Measurements from ENCODE around the gene CCL22. TPM values are rescaled to one million over a fixed set of nuclear protein-coding genes. Genes with fewer than 3 reads are reported as not detected.

CCL22 gene
- total and polyA plus RNA-seq, 2 donors (not counting 3 experiments of a cell fraction or from before 2014, with no cell fraction given): not detected

GRCh38 chr16:57316390-57317017, 42.1 kb upstream of the CCL22 start:
- Histone ChIP-seq H4K20me1 (replicated peaks; ENCODE audit: control insufficient read depth, extremely low read depth, insufficient read depth, low read length) (no peaks in the 10 kb centered on the region), H3K9ac (replicated peaks; ENCODE audit: extremely low read depth, insufficient read depth, low read length) (peak overlapping the region; percentile 58), H3K79me2 (ENCODE audit: control insufficient read depth, insufficient read depth, low read length) (no peaks in the 10 kb centered on the region), H3K36me3 (ENCODE audit: control insufficient read depth in 2 of 2, extremely low read depth in 1 of 2, insufficient read depth in 2 of 2, low read length in 2 of 2) (no peaks in the 10 kb centered on the region), H3K4me3 (replicated peaks in 1 of 3; ENCODE audit: insufficient read depth in 1 of 3, low read depth in 1 of 3, low read length in 3 of 3) (no peak overlapping the region), H3K27me3 (ENCODE audit: control insufficient read depth in 2 of 2, insufficient read depth in 2 of 2, low read length in 2 of 2) (no peaks in the 10 kb centered on the region), H3K9me3 (replicated peaks; ENCODE audit: control insufficient read depth, insufficient read depth, low read length) (no peaks in the 10 kb centered on the region), H3K4me1 (ENCODE audit: control insufficient read depth, extremely low read depth, insufficient read depth, low read length) (peaks cover 33% of the 10 kb centered on the region), H2AFZ (ENCODE audit: low read depth, low read length) (peak overlapping the region; percentile 46), H3K4me2 (ENCODE audit: insufficient read depth, low read length) (peak overlapping the region; percentile 42), H3K9me1 (replicated peaks; ENCODE audit: control insufficient read depth, extremely low read depth, insufficient read depth, low read length) (no peaks in the 10 kb centered on the region), H3K27ac (ENCODE audit: insufficient read depth, low read depth, low read length) (peak overlapping the region; percentile 85)
- dilution Hi-C loops (cut with MboI; ENCODE audit: extremely low pct_ligation_motif_present, low sequenced_read_pairs) (loop anchor here (25.0 kb wide), 1 partner anchor 96 kb away; the partner anchor contains the start of gene CCL17), intact Hi-C loops (cut with micrococcal nuclease) (loop anchor here (1.0 to 2.0 kb wide), 6 partner anchors 12 to 101 kb away; no protein-coding TSS in a partner anchor)
- TF ChIP-seq MYC (IDR thresholded peaks at IDR 0.05; ENCODE audit: low read depth, low read length): no peak
- TF ChIP-seq, protein P1, sequence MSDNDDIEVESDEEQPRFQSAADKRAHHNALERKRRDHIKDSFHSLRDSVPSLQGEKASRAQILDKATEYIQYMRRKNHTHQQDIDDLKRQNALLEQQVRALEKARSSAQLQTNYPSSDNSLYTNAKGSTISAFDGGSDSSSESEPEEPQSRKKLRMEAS (IDR thresholded peaks at IDR 0.05; ENCODE audit: insufficient read depth, insufficient read length): no peak
- TF ChIP-seq GATA2 (IDR thresholded peaks at IDR 0.05; ENCODE audit: insufficient read depth, insufficient read length, low read depth, low read length): peak; percentile 89
- no peak for TF ChIP-seq CTCF (IDR thresholded peaks at IDR 0.05; ENCODE audit: extremely low read depth in 1 of 2, insufficient read depth in 1 of 2, low read depth in 1 of 2, low read length in 2 of 2)
- TF ChIP-seq POLR2AphosphoS5 (IDR thresholded peaks at IDR 0.05; ENCODE audit: insufficient read depth, low read depth, low read length): peak; percentile 92
- TF ChIP-seq JUN (IDR thresholded peaks at IDR 0.05; ENCODE audit: borderline replicate concordance, insufficient read depth, insufficient read length, low read depth): peak; percentile 97
- peak; percentile 97 for TF ChIP-seq FOS (IDR thresholded peaks at IDR 0.05; ENCODE audit: borderline replicate concordance, insufficient read depth, low read length)
- peak; percentile 47 for TF ChIP-seq POLR2A (IDR thresholded peaks at IDR 0.05; ENCODE audit: low read depth, low read length)
- TF ChIP-seq EZH2 (IDR thresholded peaks at IDR 0.05; ENCODE audit: borderline replicate concordance, low read depth, low read length, severe bottlenecking): no peak
- ChIA-PET POLR2A (interaction anchor here (0.7 kb wide), 1 partner anchor 37 kb away, joined by 4 read pairs; no protein-coding TSS in a partner anchor), CTCF (interaction anchor here (0.7 to 2.8 kb wide), 10 partner anchors 13 to 106 kb away, joined by 3 to 36 read pairs (median 4); no protein-coding TSS in a partner anchor)
- FAIRE-seq (peak; percentile 100), DNase-seq (ENCODE audit: low read depth, low spot score) (peak; percentile 98)
- no TSS peak for BruUV-seq (replicated peaks)
